Measurements from ENCODE around the gene RIOK3. TPM values are rescaled to one million over a fixed set of nuclear protein-coding genes. Genes with fewer than 3 reads are reported as not detected.

RIOK3 gene
- total RNA-seq, 1 experiment from 2014 or later, result 42.5 TPM

DNA sequence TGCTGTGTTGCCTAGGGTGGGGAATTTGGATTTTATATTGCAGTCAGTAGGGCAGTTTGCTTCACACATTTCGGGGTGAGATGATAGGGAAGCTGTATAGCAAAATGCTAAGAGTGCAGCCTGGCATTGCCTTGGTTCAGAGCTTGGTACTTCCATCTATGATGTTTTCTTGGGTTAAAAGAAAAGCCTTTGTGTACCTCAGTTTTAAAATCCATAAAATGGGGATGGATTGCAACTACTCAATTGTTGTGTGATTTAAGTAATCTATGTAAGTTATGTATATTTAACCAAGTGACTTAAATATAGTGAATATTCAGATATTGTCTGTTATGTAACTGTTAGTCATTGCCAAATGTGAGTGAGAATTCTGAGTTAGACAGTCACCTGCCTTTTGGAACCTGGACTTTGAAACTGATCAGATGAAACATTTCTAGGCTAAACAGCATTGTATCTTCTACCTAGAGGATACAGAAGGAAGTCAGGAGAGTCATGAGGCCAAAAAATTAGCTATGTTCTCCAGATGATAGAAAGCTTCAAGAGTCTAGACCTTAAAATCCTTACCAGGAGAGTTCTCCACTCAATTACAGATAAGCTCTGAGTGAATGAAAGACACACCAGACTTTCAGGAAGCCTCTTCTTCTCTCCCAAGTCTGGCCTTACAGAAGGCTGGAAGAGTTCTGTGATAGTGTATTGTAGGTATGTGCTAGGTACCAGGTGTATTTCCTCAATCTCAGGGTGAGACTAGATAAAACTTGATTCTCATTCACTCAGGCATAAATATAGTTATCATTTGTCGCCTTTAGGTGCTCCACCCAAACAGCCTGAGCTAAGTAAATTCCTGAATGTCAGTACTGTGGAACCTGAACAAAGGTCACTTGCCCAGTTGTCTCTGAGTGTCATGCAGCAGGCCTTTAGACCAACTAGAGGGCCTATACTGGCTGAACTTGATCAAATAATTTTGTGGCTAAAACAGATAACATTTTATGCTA is 7.5 kb downstream of the RIOK3 start:
- peaks cover 19 to 22% of the 10 kb centered on the region in 2 experiments for H3K36me3 ChIP-seq (ENCODE audit: control insufficient read depth in 1 of 2, insufficient read depth in 2 of 2, low read length in 2 of 2)
- ATAC-seq, result no peak

DNA sequence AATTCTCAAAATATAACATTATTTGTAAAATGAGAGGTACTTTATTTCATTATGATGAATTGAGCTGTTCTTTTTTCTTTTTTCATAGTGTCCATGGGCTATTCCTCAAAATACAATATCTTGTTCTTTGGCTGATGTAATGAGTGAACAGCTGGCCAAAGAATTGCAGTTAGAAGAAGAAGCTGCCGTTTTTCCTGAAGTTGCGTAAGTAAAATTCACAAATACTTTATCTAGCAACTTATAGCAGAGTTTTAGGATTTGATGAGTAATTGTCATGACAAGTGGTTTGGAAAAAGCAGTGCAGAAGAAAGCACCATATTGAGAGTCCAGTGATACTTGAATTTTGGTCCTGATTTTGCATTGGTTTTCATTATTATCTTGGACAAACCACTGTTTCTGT is 9.8 kb downstream of the RIOK3 start:
- H3K9me3 ChIP-seq (ENCODE audit: control insufficient read depth in 1 of 2, insufficient read depth in 1 of 2, low read depth in 1 of 2, low read length in 2 of 2), result no peaks in the 10 kb centered on the region
- H3K27me3 ChIP-seq (ENCODE audit: insufficient read depth, low read length), result no peaks in the 10 kb centered on the region
- H3K4me2 ChIP-seq (ENCODE audit: low read length), result no peak overlapping the region
- peaks cover 19 to 34% of the 10 kb centered on the region in 2 experiments for H3K36me3 ChIP-seq (ENCODE audit: control insufficient read depth in 1 of 2, insufficient read depth in 2 of 2, low read length in 2 of 2)
- no peaks in the 10 kb centered on the region for H3K9me2 ChIP-seq (ENCODE audit: insufficient read depth)
- H3K27ac ChIP-seq (ENCODE audit: low read depth, low read length), result no peak overlapping the region
- intact Hi-C loops (cut with micrococcal nuclease), result no loop called here
- DNase-seq (ENCODE audit: low read depth, low spot score) (no peak), ATAC-seq (no peak)
- no peak overlapping the region for H3K9ac ChIP-seq (ENCODE audit: low read length)
- ChIA-PET POLR2A (interaction anchor here (1.9 kb wide), 1 partner anchor 9 kb away, joined by 7 read pairs; the partner anchor contains the start of gene RIOK3), RAD21 (ENCODE audit: low non-redundant PET in 1 of 2, low total read pairs in 2 of 2, uncharacterized antibody in 2 of 2, unreplicated experiment in 2 of 2) (no interaction called here), CTCF (no interaction called here)
- no peak overlapping the region for H3K4me3 ChIP-seq (replicated peaks in 1 of 2; ENCODE audit: low read depth in 1 of 2, low read length in 2 of 2)
- peaks cover 64% of the 10 kb centered on the region for H3K79me2 ChIP-seq (ENCODE audit: insufficient read depth, low read length)
- BruUV-seq (replicated peaks), result no TSS peak
- H2AFZ ChIP-seq (ENCODE audit: low read depth, low read length, poor library complexity, severe bottlenecking), result no peak overlapping the region
- peaks cover 0 to 10% of the 10 kb centered on the region in 2 experiments; a peak in 1 of 4 replicates for H3K4me1 ChIP-seq (ENCODE audit: control insufficient read depth in 1 of 2, insufficient read depth in 2 of 2, low read length in 2 of 2)
- TF ChIP-seq POLR2AphosphoS5 (IDR thresholded peaks at IDR 0.05; ENCODE audit: low read depth, low read length) (no peak), RAD21 (IDR thresholded peaks at IDR 0.05; ENCODE audit: low read depth) (no peak), SP1 (IDR thresholded peaks at IDR 0.05; ENCODE audit: low read depth) (no peak), EGR1 (IDR thresholded peaks at IDR 0.05; ENCODE audit: low read depth) (no peak)
- TF ChIP-seq, protein P1, sequence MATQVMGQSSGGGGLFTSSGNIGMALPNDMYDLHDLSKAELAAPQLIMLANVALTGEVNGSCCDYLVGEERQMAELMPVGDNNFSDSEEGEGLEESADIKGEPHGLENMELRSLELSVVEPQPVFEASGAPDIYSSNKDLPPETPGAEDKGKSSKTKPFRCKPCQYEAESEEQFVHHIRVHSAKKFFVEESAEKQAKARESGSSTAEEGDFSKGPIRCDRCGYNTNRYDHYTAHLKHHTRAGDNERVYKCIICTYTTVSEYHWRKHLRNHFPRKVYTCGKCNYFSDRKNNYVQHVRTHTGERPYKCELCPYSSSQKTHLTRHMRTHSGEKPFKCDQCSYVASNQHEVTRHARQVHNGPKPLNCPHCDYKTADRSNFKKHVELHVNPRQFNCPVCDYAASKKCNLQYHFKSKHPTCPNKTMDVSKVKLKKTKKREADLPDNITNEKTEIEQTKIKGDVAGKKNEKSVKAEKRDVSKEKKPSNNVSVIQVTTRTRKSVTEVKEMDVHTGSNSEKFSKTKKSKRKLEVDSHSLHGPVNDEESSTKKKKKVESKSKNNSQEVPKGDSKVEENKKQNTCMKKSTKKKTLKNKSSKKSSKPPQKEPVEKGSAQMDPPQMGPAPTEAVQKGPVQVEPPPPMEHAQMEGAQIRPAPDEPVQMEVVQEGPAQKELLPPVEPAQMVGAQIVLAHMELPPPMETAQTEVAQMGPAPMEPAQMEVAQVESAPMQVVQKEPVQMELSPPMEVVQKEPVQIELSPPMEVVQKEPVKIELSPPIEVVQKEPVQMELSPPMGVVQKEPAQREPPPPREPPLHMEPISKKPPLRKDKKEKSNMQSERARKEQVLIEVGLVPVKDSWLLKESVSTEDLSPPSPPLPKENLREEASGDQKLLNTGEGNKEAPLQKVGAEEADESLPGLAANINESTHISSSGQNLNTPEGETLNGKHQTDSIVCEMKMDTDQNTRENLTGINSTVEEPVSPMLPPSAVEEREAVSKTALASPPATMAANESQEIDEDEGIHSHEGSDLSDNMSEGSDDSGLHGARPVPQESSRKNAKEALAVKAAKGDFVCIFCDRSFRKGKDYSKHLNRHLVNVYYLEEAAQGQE (IDR thresholded peaks at IDR 0.05; ENCODE audit: low read depth), result no peak
- H4K20me1 ChIP-seq (ENCODE audit: insufficient read depth), result peaks cover 6% of the 10 kb centered on the region; the same call in 1 of the 2 replicates

More for the DNA sequence above, 7.5 kb downstream of the RIOK3 start:
- H3K27ac ChIP-seq (ENCODE audit: low read depth, low read length), result no peak overlapping the region
- H3K79me2 ChIP-seq (ENCODE audit: insufficient read depth, low read length), result peaks cover 87% of the 10 kb centered on the region
- no peak for DNase-seq (ENCODE audit: low read depth, low spot score)
- TF ChIP-seq SRF (IDR thresholded peaks at IDR 0.05; ENCODE audit: low read depth) (no peak), EGR1 (IDR thresholded peaks at IDR 0.05; ENCODE audit: low read depth) (no peak), EZH2phosphoT487 (IDR thresholded peaks at IDR 0.05; ENCODE audit: borderline replicate concordance) (no peak), RAD21 (IDR thresholded peaks at IDR 0.05; ENCODE audit: low read depth) (no peak), YY1 (IDR thresholded peaks at IDR 0.05; ENCODE audit: extremely low read depth, insufficient replicate concordance, low read depth, low read length) (no peak)
- ChIA-PET CTCF (no interaction called here), POLR2A (no interaction called here), RAD21 (ENCODE audit: low non-redundant PET in 1 of 2, low total read pairs in 2 of 2, uncharacterized antibody in 2 of 2, unreplicated experiment in 2 of 2) (no interaction called here)
- peaks cover 4 to 12% of the 10 kb centered on the region in 2 experiments; a peak in 3 of 4 replicates for H3K4me1 ChIP-seq (ENCODE audit: control insufficient read depth in 1 of 2, insufficient read depth in 2 of 2, low read length in 2 of 2)
- H3K4me3 ChIP-seq (replicated peaks in 1 of 2; ENCODE audit: low read depth in 1 of 2, low read length in 2 of 2), result no peak overlapping the region
- no peak overlapping the region for H3K9ac ChIP-seq (ENCODE audit: low read length)
- H3K9me2 ChIP-seq (ENCODE audit: insufficient read depth), result no peaks in the 10 kb centered on the region
- peaks cover 6% of the 10 kb centered on the region; the same call in 1 of the 2 replicates for H4K20me1 ChIP-seq (ENCODE audit: insufficient read depth)
- H2AFZ ChIP-seq (ENCODE audit: low read depth, low read length, poor library complexity, severe bottlenecking), result no peak overlapping the region
- no peaks in the 10 kb centered on the region for H3K27me3 ChIP-seq (ENCODE audit: insufficient read depth, low read length)
- intact Hi-C loops (cut with micrococcal nuclease), result no loop called here
- H3K9me3 ChIP-seq (ENCODE audit: control insufficient read depth in 1 of 2, insufficient read depth in 1 of 2, low read depth in 1 of 2, low read length in 2 of 2), result no peaks in the 10 kb centered on the region
- no TSS peak for BruUV-seq (replicated peaks)
- H3K4me2 ChIP-seq (ENCODE audit: low read length), result no peak overlapping the region

All from HCT116 (cell line).